Activated T-cell treated with anti-CD3 and anti-CD28 coated beads, Interleukin-2, amount 50 U/mL, for 4 hours (primary cell): ENCODE data around the gene HSPA2. TPM values are rescaled to one million over a fixed set of nuclear protein-coding genes. Genes with fewer than 3 reads are reported as not detected.
"Not testable (repeated sequence)": the region's sequence is repeated elsewhere in the genome, so short reads cannot be mapped to it uniquely, and the experiment has no call there.

Experiments used
- ATAC-seq, 2 donors: fragments of 200-7000 bp; cut with Tn5 transposase; one replicate each; pipeline ENCODE4 v1.10.0; 2021
- DNase-seq: peaks from one replicate; pipeline ENCODE4 v3.0.0-alpha.2; 2020
- H3K27me3 Mint-ChIP-seq: one replicate; pipeline ENCODE4 v1.8.0; 2021; ENCODE audit warnings: low read depth, mixed read lengths
- H3K36me3 Mint-ChIP-seq: one replicate; pipeline ENCODE4 v1.8.0; 2022; ENCODE audit warnings: mixed read lengths; ENCODE audit not compliant: insufficient read depth
- H3K4me1 Mint-ChIP-seq: one replicate; pipeline ENCODE4 v1.8.0; 2021; ENCODE audit warnings: low read depth, mixed read lengths
- H3K4me3 Mint-ChIP-seq: one replicate; pipeline ENCODE4 v1.8.0; 2021; ENCODE audit warnings: mild to moderate bottlenecking, moderate library complexity, mixed read lengths
- H3K9me3 Mint-ChIP-seq: one replicate; pipeline ENCODE4 v1.8.0; 2021; ENCODE audit warnings: mixed read lengths
- total RNA-seq, 3 donors: library from RNA; stranded (reverse); gene quantifications; one replicate each; pipeline ENCODE4 v1.2.1, GENCODE V29; 2021

HSPA2 gene
- total RNA-seq, 3 donors from 2014 or later: 1.4 to 1.8 (median 1.4) TPM

DNA sequence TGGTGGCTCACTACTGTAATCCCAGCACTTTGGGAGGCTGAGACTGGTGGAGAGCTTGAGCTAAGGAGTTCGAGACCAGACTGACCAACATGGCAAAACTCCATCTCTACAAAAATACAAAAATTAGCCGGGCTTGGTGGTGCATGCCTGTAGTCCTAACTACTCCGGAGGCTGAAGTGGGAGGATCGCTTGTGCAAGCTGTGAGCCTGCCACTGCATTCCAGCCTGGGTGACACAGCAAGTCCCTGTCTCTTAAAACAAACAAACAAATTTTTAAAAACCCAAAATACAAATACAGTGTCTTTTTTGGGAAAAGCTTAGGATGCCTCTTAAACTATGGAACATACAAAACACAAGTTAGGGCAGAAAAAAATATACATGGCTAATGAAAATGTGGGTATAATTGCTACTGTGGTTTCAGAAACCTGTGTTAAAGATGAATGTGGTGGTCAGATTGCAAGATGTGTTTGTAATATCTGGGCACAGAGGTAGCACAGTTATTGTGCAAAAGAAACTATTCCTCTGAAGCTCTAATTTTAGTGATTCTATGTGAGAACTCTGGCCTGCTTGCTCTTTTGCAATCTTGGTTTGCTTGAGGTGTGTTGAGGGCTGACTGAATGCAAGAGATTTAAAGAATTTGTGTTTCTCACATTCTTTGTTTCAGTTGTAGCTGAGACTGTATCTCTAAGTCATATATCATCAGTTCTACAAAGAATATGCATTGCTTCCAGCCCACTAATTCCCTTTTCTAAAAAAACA, 3.9 kb upstream of the HSPA2 start:
- no peaks in the 10 kb centered on the region for H3K36me3 Mint-ChIP-seq
- H3K4me1 Mint-ChIP-seq: peaks cover 20% of the 10 kb centered on the region
- H3K27me3 Mint-ChIP-seq: peaks cover 8% of the 10 kb centered on the region
- no peaks in the 10 kb centered on the region for H3K9me3 Mint-ChIP-seq
- DNase-seq (no peak), ATAC-seq (no peak)
- peak overlapping the region; percentile 13 for H3K4me3 Mint-ChIP-seq

DNA sequence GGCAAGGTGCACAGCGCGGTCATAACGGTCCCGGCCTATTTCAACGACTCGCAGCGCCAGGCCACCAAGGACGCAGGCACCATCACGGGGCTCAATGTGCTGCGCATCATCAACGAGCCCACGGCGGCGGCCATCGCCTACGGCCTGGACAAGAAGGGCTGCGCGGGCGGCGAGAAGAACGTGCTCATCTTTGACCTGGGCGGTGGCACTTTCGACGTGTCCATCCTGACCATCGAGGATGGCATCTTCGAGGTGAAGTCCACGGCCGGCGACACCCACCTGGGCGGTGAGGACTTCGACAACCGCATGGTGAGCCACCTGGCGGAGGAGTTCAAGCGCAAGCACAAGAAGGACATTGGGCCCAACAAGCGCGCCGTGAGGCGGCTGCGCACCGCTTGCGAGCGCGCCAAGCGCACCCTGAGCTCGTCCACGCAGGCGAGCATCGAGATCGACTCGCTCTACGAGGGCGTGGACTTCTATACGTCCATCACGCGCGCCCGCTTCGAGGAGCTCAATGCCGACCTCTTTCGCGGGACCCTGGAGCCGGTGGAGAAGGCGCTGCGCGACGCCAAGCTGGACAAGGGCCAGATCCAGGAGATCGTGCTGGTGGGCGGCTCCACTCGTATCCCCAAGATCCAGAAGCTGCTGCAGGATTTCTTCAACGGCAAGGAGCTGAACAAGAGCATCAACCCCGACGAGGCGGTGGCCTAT, 875 bp downstream of the HSPA2 start:
- ATAC-seq (no peak), DNase-seq (no peak)
- Mint-ChIP-seq H3K4me1 (peaks cover 30% of the 10 kb centered on the region), H3K9me3 (no peaks in the 10 kb centered on the region), H3K4me3 (peak overlapping the region; percentile 96), H3K27me3 (peaks cover 11% of the 10 kb centered on the region), H3K36me3 (no peaks in the 10 kb centered on the region)

GRCh38 chr14:64541972-64542835, 1.7 kb downstream of the HSPA2 start:
- ATAC-seq (no peak), DNase-seq (no peak)
- no peaks in the 10 kb centered on the region for H3K9me3 Mint-ChIP-seq
- peaks cover 11% of the 10 kb centered on the region for H3K27me3 Mint-ChIP-seq
- H3K36me3 Mint-ChIP-seq: no peaks in the 10 kb centered on the region
- H3K4me1 Mint-ChIP-seq: peaks cover 30% of the 10 kb centered on the region
- peak overlapping the region; percentile 38 for H3K4me3 Mint-ChIP-seq

DNA sequence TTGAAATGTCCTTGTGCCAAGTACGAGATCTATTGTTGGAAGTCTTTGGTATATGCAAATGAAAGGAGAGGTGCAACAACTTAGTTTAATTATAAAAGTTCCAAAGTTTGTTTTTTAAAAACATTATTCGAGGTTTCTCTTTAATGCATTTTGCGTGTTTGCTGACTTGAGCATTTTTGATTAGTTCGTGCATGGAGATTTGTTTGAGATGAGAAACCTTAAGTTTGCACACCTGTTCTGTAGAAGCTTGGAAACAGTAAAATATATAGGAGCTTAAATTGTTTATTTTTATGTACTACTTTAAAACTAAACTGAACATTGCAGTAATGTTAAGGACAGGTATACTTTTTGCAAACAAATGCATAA, 2.3 kb downstream of the HSPA2 start:
- Mint-ChIP-seq H3K4me1 (peaks cover 30% of the 10 kb centered on the region), H3K27me3 (peaks cover 11% of the 10 kb centered on the region), H3K9me3 (no peaks in the 10 kb centered on the region), H3K4me3 (no peak overlapping the region), H3K36me3 (no peaks in the 10 kb centered on the region)
- no peak for DNase-seq
- ATAC-seq: no peak

DNA sequence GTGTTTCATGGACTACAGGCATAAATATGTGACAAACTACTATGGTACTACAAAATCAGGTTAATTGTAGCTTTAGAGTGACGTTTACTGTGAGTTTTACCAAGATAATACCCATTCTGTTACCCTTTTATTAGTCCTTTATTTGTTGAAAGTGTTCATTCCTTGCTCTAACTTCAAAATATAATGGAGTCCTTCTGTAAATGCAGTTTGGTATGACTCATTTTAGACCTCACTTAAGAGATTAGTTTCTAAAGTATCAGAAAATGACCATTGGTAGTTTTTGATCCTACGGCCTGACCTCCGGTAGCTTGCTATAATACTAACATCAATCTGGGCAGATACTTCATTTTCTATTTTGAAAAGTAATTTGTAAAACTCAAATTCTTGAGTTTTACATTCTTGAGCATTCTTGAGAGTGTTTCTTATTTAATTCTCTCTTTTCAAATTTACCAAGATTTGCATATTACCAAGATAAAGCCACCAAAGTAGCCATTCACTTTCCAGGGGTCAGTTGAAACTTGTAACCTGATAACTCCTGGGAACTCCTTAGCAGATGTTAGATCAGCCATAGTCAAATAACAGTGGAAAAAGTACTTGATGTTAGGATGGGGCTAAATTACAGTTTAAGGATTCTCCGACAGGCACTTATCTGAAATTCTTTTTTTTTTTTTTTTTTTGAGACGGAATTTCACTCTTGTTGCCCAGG, 4.2 kb downstream of the HSPA2 start:
- Mint-ChIP-seq H3K27me3 (peaks cover 17% of the 10 kb centered on the region), H3K36me3 (no peaks in the 10 kb centered on the region), H3K4me1 (peaks cover 34% of the 10 kb centered on the region), H3K4me3 (no peak overlapping the region), H3K9me3 (no peaks in the 10 kb centered on the region)
- DNase-seq (no peak), ATAC-seq (no peak)

GRCh38 chr14:64549016-64549415, 8.5 kb downstream of the HSPA2 start:
- H3K9me3 Mint-ChIP-seq: no peaks in the 10 kb centered on the region
- peaks cover 14% of the 10 kb centered on the region for H3K4me1 Mint-ChIP-seq
- peak overlapping the region; percentile 29 for H3K4me3 Mint-ChIP-seq
- DNase-seq: no peak
- H3K27me3 Mint-ChIP-seq: peaks cover 6% of the 10 kb centered on the region
- ATAC-seq: no peak
- H3K36me3 Mint-ChIP-seq: no peaks in the 10 kb centered on the region

- Mint-ChIP-seq H3K9me3 (no peaks in the 10 kb centered on the region), H3K36me3 (no peaks in the 10 kb centered on the region), H3K4me3 (peak within 1 kb of the TSS; percentile 51), H3K27me3 (peaks cover 6% of the 10 kb centered on the region), H3K4me1 (peaks cover 14% of the 10 kb centered on the region)
- DNase-seq (peak; percentile 19), ATAC-seq (peak; percentile 99 to 100)
Observed at GRCh38 chr14:64549791-64550620, 9.5 kb downstream of the HSPA2 start, which contains the start of gene PPP1R36. TSS of gene PPP1R36 (plus strand) at chr14:64549961. CDS start at chr14:64549998, 37 bp downstream.

- Mint-ChIP-seq H3K4me1 (peaks cover 14% of the 10 kb centered on the region), H3K4me3 (peak overlapping the region; percentile 51), H3K27me3 (peaks cover 6% of the 10 kb centered on the region), H3K9me3 (no peaks in the 10 kb centered on the region), H3K36me3 (no peaks in the 10 kb centered on the region)
- DNase-seq (no peak), ATAC-seq (no peak)
Observed at GRCh38 chr14:64550621-64551333, 10.2 kb downstream of the HSPA2 start.

- no peak for ATAC-seq
Observed at GRCh38 chr14:64554556-64554955, 14.0 kb downstream of the HSPA2 start.

GRCh38 chr14:64556526-64556925, 16.0 kb downstream of the HSPA2 start:
- Mint-ChIP-seq H3K4me1 (peaks cover 9% of the 10 kb centered on the region), H3K9me3 (no peaks in the 10 kb centered on the region), H3K27me3 (peaks cover 3% of the 10 kb centered on the region), H3K36me3 (no peaks in the 10 kb centered on the region), H3K4me3 (no peak overlapping the region)
- ATAC-seq (no peak), DNase-seq (no peak)

More at GRCh38 chr14:64554556-64554955, 14.0 kb downstream of the HSPA2 start:
- Mint-ChIP-seq H3K27me3 (peaks cover 3% of the 10 kb centered on the region), H3K36me3 (no peaks in the 10 kb centered on the region), H3K4me1 (peaks cover 7% of the 10 kb centered on the region), H3K9me3 (no peaks in the 10 kb centered on the region), H3K4me3 (no peak overlapping the region)
- DNase-seq: no peak

- peaks cover 11% of the 10 kb centered on the region for H3K4me1 Mint-ChIP-seq
- H3K27me3 Mint-ChIP-seq, ATAC-seq, H3K4me3 Mint-ChIP-seq, DNase-seq, H3K36me3 Mint-ChIP-seq, H3K9me3 Mint-ChIP-seq: not testable (repeated sequence)
Observed at GRCh38 chr14:64558216-64558615, 17.7 kb downstream of the HSPA2 start.

GRCh38 chr14:64561631-64562030, 21.1 kb downstream of the HSPA2 start:
- H3K36me3 Mint-ChIP-seq: no peaks in the 10 kb centered on the region
- ATAC-seq: no peak

GRCh38 chr14:64562436-64562835, 21.9 kb downstream of the HSPA2 start:
- H3K9me3 Mint-ChIP-seq: no peaks in the 10 kb centered on the region
- peaks cover 6% of the 10 kb centered on the region for H3K27me3 Mint-ChIP-seq
- no peak overlapping the region for H3K4me3 Mint-ChIP-seq
- H3K36me3 Mint-ChIP-seq: no peaks in the 10 kb centered on the region
- H3K4me1 Mint-ChIP-seq: peaks cover 11% of the 10 kb centered on the region
- DNase-seq (no peak), ATAC-seq (no peak)

More at GRCh38 chr14:64561631-64562030, 21.1 kb downstream of the HSPA2 start:
- Mint-ChIP-seq H3K4me3 (no peak overlapping the region), H3K9me3 (no peaks in the 10 kb centered on the region), H3K27me3 (peaks cover 6% of the 10 kb centered on the region), H3K4me1 (peaks cover 11% of the 10 kb centered on the region)
- no peak for DNase-seq
